GM12892 (cell line): ENCODE measurements around the gene FOXRED2.

ENCODE experiments used
- POLR2A ChIP-seq: IDR thresholded peaks from 2 replicates; pipeline ENCODE4 v1.6.1; 2011; ENCODE audit warnings: low read depth, low read length, control low read depth
- POLR2AphosphoS5 ChIP-seq: IDR thresholded peaks from 2 replicates; pipeline ENCODE4 v1.6.1; 2011; ENCODE audit warnings: low read depth, low read length, control low read depth

DNA sequence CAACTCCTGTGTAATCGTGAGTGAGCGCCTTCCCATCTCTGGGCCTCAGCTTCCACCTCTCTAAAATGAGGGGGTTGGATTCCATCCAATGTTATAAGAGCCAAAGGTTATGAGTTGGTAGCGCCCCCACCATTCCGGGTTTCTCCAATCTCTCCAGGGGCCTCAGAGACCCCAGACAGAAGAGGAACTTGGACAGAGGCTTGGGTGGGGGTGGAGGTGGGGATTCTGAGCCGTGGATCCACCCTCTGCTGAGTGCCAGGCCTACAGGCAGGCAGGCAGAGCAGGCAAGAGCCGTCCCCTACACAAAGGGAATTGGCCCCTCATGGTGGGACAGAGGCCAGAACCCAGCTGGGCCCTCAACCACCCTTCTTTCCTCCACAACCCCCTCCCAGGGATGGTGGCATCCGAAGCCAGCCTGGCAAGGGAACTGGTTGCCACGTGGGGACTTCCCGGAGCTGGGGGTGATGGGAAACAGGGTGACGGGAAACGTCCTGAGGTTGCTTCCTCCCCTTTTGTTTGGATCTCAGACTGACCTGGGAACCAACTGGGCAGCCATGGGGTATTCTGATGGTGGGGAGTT lies 57.2 kb downstream of the FOXRED2 start:
- TF ChIP-seq POLR2A (no peak), POLR2AphosphoS5 (no peak)
